KBM-7 (cell line): Measurements from ENCODE around the gene HUWE1.

ENCODE experiments used
- DNase-seq: peaks from one replicate; pipeline ENCODE4 v3.0.0-alpha.2; 2015
- in situ Hi-C: fragments of 300-500 bp; cut with MboI; formaldehyde crosslinking; loops from 2 replicates; pipeline ENCODE4 v1.14.3; 2020; ENCODE audit warnings: low sequenced_read_pairs, low pct_unique_long_range_greater_than_20kb, mixed read lengths

The HUWE1 gene

DNA sequence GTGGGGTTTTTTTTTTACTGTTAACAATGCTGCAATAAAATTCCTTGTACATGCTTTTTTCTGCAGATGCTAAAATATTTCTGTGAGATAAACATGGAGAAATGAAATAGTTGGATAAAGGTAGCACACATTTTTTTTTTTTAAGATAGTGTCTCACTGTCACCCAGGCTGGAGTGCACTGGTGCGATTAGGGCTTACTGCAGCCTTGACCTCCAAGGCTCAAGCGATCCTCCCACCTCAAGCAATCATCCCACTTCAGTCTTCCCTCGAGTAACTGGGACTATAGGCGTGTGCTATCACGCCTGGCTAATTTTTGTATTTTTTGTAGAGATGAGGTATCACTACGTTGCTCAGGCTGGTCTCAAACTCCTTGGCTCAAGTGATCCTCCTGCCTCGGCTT is 1.8 kb upstream of the HUWE1 start:
- DNase-seq, result no peak
- in situ Hi-C loops, result no loop called here

GRCh38 chrX:53685711-53686110 is 808 bp downstream of the HUWE1 start:
- no peak for DNase-seq
- in situ Hi-C loops, result no loop called here

DNA sequence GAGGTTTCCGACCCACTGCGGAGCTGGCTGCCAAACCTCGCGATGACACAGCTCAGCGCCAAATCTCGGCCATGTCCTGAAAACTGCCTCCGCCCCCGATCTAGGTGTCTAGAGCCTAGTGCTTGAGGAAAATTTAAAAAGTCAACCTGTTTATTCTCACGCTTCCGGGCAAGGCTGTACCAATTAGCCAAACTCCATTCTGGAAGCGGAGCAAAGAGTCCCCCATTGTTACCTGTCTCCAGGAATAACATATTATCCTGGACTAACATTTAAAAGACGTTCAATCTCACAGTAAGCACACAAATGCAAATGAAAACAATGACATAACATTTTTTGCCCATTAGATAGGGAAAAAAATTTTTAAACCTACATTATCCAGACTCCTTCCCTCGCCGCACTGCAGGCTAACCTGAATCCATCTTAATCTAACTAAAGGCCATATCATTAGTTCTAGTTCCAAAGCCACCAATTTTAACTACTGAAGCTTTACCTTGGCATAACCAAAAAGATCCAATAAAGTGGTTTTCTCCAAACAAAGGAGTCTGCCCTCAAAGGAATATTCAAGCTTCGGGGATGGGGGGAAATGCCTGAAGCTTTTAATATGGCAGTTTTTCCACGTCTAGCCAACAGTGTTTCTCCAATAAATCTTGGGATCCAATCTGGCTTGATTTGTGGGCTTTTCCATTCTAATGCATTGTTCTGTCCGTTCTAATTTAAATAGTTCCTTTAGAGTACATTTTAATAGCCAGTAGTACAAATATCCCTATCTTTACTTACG is 1.9 kb downstream of the HUWE1 start:
- no peak for DNase-seq

DNA sequence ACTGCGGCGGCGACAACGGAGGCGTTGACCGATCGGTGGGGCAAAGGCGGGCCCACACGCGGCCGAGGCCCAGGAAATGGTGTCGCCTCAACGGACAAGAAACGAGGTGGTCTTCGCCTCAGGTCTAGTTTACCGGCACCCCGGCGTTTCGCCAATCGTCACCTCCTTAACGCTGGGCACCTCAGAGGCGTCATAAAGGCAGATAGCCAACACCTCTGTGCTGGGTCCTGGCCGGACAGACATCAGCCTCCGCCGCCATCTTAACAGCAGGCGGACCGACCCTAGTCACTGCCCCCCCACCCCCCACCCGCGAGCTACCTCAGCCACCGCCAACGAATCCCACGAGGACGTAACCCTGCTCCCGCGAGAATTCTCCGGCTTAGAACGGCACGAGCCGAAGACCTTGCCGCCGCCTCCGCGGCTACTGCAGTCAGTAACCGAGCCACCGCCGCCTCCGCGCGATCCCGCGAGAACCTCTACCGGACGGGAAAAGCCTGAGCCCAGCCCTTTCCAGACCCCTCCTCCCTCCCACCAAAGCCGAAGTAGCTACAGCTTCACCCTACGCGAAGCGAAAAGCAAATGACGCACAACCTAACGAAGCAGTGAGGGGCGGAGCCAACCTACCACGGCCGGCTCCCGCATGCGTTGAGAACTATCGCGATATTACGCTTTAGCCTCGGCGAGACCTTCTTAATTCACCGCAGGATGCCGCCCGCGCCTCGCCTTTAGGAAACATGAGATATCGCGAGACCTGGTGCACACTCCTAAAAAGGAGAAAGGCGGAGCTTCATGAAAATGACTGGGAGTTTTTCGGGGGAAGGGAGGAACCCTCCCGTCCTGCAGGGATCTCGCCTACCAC is 2.7 kb downstream of the HUWE1 start:
- DNase-seq, result peak; percentile 100
- in situ Hi-C loops, result no loop called here

More for the DNA sequence above, 1.9 kb downstream of the HUWE1 start:
- in situ Hi-C loops, result no loop called here

DNA sequence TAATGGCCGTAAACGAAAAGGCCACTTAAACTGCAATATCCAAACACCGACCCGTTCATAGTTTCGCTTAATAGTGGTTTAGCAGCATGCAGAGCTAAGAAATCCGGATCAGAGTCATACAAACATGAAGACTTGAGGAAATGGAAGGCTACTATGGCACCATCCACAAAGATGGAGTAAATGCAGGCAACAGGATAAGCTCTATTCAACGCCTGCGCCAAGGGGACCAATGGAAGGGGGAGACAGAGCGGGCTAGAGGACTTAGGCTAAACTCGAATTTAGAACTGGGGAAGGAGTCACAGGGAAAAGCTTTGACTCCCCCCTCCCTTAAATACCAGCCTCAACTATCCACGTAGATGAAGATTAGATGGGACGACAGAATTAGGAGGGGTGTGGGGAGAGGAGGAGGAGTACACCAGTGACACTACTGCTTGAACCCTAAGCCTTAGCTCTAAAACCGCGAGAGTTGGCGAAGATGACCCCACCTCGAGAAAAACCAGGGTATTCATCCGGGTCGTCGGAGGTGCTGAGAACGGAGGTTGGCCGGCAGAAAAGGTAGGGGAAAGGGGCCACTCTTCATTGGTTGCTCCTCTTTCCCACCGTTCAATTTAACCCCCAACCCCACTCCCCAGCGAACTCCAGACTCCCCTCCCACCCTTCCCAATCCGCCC is 3.5 kb downstream of the HUWE1 start:
- in situ Hi-C loops, result no loop called here
- DNase-seq, result peak; percentile 69

DNA sequence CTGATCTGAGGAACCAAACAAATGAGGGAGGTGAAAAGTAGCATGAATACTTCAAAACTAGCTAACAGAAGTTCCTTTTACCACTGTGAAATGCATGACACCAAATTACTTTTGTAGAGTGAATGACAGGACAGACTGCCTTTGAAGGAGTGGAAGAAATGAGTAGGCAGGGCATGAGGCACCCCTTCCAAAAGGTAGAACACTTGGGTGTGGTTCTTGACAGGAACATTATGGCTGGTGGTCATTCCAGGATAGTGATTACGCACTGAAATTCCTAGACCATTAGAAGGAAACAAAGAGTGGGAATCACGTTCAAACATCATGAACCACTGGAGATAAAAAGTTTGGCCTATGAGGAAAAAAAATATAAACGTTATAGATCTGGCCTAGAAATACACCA is 4.9 kb downstream of the HUWE1 start:
- in situ Hi-C loops, result no loop called here
- no peak for DNase-seq

GRCh38 chrX:53678667-53679066 is 7.9 kb downstream of the HUWE1 start:
- in situ Hi-C loops, result no loop called here
- peak; percentile 40 for DNase-seq

DNA sequence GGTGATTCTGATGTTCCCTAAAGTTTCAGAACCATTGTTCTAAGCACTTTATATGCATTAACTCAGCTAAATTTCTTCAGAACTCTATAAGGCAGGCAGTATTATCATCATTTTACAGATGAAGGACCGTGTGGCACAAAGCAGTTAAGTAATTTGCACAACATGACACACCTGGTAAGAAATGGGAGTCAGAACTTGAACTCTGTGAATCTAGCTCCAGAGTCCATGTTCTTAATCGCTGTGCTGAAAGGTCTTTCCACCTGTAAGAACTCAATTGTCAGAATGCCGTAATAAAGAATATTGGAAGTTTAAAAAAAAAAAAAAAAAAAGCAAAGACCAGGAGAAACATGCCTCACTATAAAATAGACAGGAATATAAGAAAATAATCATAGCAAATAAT is 9.2 kb downstream of the HUWE1 start:
- DNase-seq, result no peak
- in situ Hi-C loops, result no loop called here

- in situ Hi-C loops, result no loop called here
- no peak for DNase-seq
Observed at GRCh38 chrX:53674581-53674980, 11.9 kb downstream of the HUWE1 start.

DNA sequence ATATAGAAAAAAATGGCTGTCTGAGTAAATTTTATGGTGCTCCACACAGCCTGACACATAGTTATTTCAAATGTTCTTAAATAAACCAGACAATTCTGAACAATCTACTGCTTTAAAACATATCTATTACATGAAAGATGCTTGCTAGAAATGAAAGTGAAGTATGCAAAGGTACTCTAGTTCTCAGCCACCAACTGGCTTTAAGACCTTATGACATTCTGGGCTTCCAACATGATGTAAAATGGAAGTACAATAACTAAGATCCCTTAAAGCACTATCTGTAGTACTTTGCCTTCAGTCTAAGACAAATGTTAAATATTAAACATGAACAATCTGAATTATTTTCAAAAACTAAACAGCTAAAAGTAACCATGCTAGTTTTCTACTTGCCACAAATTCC is 17.3 kb downstream of the HUWE1 start:
- in situ Hi-C loops, result no loop called here
- DNase-seq, result no peak

DNA sequence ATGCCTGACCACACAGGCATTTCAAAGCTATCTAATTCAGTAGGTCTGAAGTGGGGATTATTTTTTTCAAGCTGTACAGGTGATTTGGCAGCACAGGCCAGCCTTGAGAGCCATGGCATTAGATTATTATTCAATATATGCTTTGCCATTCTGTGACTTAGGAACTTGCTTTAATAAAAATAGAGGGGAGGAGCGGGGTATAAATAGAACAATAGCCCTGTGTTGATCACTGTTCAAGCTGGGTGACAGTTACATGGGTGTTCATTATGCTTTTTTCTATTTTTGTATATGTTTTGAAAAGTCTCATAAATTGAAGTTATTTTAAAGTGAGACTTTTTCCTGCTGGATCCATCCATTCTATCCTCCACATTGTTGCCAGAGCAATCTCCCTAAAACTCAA is 20.3 kb downstream of the HUWE1 start:
- no peak for DNase-seq
- in situ Hi-C loops, result no loop called here

GRCh38 chrX:53660004-53660403 is 26.5 kb downstream of the HUWE1 start:
- no peak for DNase-seq
- in situ Hi-C loops, result no loop called here

DNA sequence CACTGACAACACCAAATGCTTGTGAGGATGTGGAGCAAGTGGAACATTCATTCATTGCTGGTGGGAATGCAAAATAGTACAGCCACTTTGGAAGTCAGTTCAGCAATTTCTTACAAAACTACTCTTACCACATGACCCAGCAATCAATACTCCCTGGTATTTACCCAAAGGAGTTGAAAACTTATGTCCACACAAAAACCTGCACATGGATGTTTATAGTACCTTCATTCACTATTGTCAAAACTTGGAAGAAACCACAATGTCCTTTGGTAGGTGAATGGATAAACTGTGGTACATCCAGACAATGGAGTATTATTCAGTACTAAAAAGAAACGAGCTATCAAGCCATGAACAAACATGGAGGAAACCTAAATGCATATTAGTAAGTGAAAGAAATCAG is 27.5 kb downstream of the HUWE1 start:
- in situ Hi-C loops, result no loop called here

GRCh38 chrX:53656845-53657244 is 29.7 kb downstream of the HUWE1 start:
- in situ Hi-C loops, result no loop called here
- no peak for DNase-seq

More for the DNA sequence above, 27.5 kb downstream of the HUWE1 start:
- DNase-seq, result no peak

DNA sequence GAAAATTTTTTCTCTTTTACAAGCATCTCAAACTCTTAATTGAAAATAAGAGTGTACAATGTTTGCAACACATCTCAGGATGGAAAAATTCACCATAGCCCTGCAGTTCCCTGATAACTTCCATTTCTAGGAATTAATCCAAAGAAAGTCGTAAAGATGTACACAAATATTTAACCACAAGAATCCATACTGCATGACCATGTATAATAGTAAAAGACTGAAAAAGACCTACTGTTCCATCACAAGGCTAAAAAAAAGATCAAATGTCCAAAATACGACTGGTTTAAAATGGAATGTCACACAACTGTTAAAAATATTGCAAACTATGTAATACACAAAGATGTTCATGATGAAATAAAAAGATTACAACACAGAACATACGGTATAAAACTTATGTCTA is 32.1 kb downstream of the HUWE1 start:
- no peak for DNase-seq
- in situ Hi-C loops, result no loop called here

DNA sequence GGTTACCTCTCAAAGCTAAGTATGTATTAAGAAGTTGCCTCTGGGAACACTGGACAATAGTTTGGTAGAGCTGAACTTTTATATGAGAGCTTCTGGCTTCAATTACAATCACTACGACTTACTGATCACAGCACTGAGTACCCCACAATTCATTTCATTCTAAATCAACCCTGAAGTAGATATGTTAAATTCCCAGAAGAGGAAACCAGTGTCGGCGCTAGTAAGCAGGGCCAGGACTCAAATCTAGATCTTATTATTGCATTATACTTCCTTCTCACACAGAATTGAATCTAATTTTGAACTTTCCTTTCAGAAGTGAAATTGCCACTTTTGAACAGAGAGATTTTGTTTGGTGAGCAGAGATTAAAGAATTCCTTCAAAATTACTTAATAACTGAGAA is 41.8 kb downstream of the HUWE1 start:
- in situ Hi-C loops, result no loop called here

DNA sequence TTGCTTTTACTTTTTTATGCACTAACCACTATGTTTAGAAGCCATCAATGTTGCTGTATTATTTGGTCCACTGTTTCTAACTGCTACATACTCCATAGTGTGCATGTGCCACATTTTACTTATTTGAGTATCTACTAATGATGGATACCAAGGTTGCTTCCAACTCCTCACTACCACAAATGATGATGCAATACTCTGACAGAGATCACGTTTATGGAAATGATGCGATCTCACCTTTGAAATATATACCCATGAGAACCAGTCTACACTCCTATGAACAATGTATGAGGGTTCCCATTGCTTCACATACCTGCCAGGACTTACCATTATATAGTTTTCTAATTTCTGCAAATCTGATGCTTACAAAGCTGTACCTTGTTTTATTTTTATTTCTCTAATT is 44.2 kb downstream of the HUWE1 start:
- DNase-seq, result no peak
- in situ Hi-C loops, result no loop called here

More for the DNA sequence above, 41.8 kb downstream of the HUWE1 start:
- DNase-seq, result no peak

GRCh38 chrX:53639257-53639656 is 47.3 kb downstream of the HUWE1 start:
- no peak for DNase-seq
- in situ Hi-C loops, result no loop called here

DNA sequence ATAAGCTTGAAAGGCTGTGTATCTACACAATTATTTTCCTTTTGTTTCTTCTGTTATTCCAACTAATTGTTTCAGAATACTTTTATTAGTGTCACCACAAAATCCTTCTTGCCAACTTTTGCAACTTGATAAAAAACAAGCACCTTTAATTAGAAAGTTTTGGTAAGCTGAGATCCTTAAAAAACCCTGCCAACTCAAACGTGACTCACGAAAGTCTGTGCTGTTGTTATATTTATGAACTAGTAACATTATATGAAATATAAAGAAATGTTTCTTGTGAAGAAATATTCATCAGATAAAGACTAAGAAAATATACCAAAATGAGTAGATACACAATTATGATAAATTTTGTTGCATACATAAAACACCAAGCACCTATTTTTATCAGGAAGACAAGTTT is 49.0 kb downstream of the HUWE1 start:
- in situ Hi-C loops, result no loop called here
- no peak for DNase-seq

- DNase-seq, result no peak
- in situ Hi-C loops, result no loop called here
Observed at GRCh38 chrX:53631156-53631555, 55.4 kb downstream of the HUWE1 start.
